SK-N-SH treated with all-trans-retinoic acid at 6 μM for 48 hours (cell line): ENCODE measurements around the gene VWA5B2.

Experiments
- ATAC-seq: fragments of 200-7000 bp; cut with Tn5 transposase; 3 replicates; pipeline ENCODE4 v1.9.1; 2020; ENCODE audit warnings: mild to moderate bottlenecking, moderate library complexity
- ARNTL ChIP-seq: fragments of 450-650 bp; formaldehyde crosslinking; IDR thresholded peaks from 2 replicates; pipeline ENCODE4 v1.5.0; 2020; ENCODE audit warnings: low read depth, mild to moderate bottlenecking, moderate library complexity, borderline replicate concordance
- BACH2 ChIP-seq: fragments of 250-450 bp; sonication (Bioruptor Pico); IDR thresholded peaks from 2 replicates; pipeline ENCODE4 v1.9.0; 2021; ENCODE audit warnings: mild to moderate bottlenecking, borderline replicate concordance
- CSDC2 ChIP-seq: fragments of 250-450 bp; sonication (Bioruptor Pico); IDR thresholded peaks from 2 replicates; pipeline ENCODE4 v1.5.0; 2020; ENCODE audit warnings: mild to moderate bottlenecking, moderate library complexity
- CSRNP3 ChIP-seq: fragments of 250-450 bp; sonication (Bioruptor Pico); IDR thresholded peaks from 2 replicates; pipeline ENCODE4 v1.5.1; 2021; ENCODE audit warnings: mild to moderate bottlenecking, moderate library complexity
- ESRRG ChIP-seq: fragments of 250-450 bp; sonication (Bioruptor Pico); IDR thresholded peaks from 2 replicates; pipeline ENCODE4 v1.6.1; 2021; ENCODE audit warnings: mild to moderate bottlenecking
- GLIS3 ChIP-seq: fragments of 250-450 bp; sonication (Bioruptor Pico); IDR thresholded peaks from 2 replicates; pipeline ENCODE4 v1.5.0; 2020; ENCODE audit warnings: mild to moderate bottlenecking, moderate library complexity
- ISL1 ChIP-seq: fragments of 250-450 bp; sonication (Bioruptor Pico); IDR thresholded peaks from 2 replicates; pipeline ENCODE4 v2.1.2; 2022; ENCODE audit warnings: mild to moderate bottlenecking, moderate library complexity
- OSR1 ChIP-seq: fragments of 250-450 bp; sonication (Bioruptor Pico); IDR thresholded peaks from 2 replicates; pipeline ENCODE4 v1.8.0; 2022; ENCODE audit warnings: moderate library complexity, mild to moderate bottlenecking, inconsistent platforms
- PPARA ChIP-seq: fragments of 250-450 bp; sonication (Bioruptor Pico); IDR thresholded peaks from 2 replicates; pipeline ENCODE4 v1.5.0; 2020; ENCODE audit warnings: mild to moderate bottlenecking, borderline replicate concordance
- RARB ChIP-seq: fragments of 250-450 bp; sonication (Bioruptor Pico); IDR thresholded peaks from 2 replicates; pipeline ENCODE4 v1.8.0; 2021; ENCODE audit warnings: mild to moderate bottlenecking, moderate library complexity
- SNAI2 ChIP-seq: fragments of 250-450 bp; sonication (Bioruptor Pico); IDR thresholded peaks from 2 replicates; pipeline ENCODE4 v1.5.0; 2020; ENCODE audit warnings: mild to moderate bottlenecking, moderate library complexity
- TCF4 ChIP-seq: fragments of 250-450 bp; sonication (Bioruptor Pico); IDR thresholded peaks from 2 replicates; pipeline ENCODE4 v1.8.0; 2021; ENCODE audit warnings: mild to moderate bottlenecking, moderate library complexity, borderline replicate concordance
- TOX ChIP-seq: fragments of 250-450 bp; sonication (Bioruptor Pico); IDR thresholded peaks from 2 replicates; pipeline ENCODE4 v1.8.0; 2021; ENCODE audit warnings: mild to moderate bottlenecking, moderate library complexity, borderline replicate concordance
- ZC3H10 ChIP-seq: fragments of 250-450 bp; sonication (Bioruptor Pico); IDR thresholded peaks from 2 replicates; pipeline ENCODE4 v1.5.1; 2021; ENCODE audit warnings: mild to moderate bottlenecking, moderate library complexity
- ZFP3 ChIP-seq: fragments of 250-450 bp; sonication (Bioruptor Pico); IDR thresholded peaks from 2 replicates; pipeline ENCODE4 v1.5.0; 2020; ENCODE audit warnings: mild to moderate bottlenecking, moderate library complexity
- ZFP30 ChIP-seq: fragments of 450-650 bp; formaldehyde crosslinking; IDR thresholded peaks from 2 replicates; pipeline ENCODE4 v1.5.0; 2022; ENCODE audit warnings: mild to moderate bottlenecking, moderate library complexity
- ZNF565 ChIP-seq: fragments of 450-650 bp; formaldehyde crosslinking; conservative IDR thresholded peaks from 2 replicates; pipeline ENCODE4 v1.5.0; 2020; ENCODE audit warnings: low read depth, mild to moderate bottlenecking, moderate library complexity
- ZNF70 ChIP-seq: fragments of 450-650 bp; formaldehyde crosslinking; IDR thresholded peaks from 2 replicates; pipeline ENCODE4 v1.5.0; 2020; ENCODE audit warnings: mild to moderate bottlenecking, moderate library complexity
- ZNF8 ChIP-seq: fragments of 450-650 bp; formaldehyde crosslinking; IDR thresholded peaks from 2 replicates; pipeline ENCODE4 v1.5.0; 2020; ENCODE audit warnings: mild to moderate bottlenecking, moderate library complexity
- TF ChIP-seq, protein P1 (sequence below): fragments of 250-450 bp; sonication (Bioruptor Pico); IDR thresholded peaks from 2 replicates; pipeline ENCODE4 v1.8.0; 2021; ENCODE audit warnings: low read depth, mild to moderate bottlenecking, moderate library complexity, borderline replicate concordance
- TF ChIP-seq, protein P2 (sequence below): fragments of 250-450 bp; sonication (Bioruptor Pico); IDR thresholded peaks from 2 replicates; pipeline ENCODE4 v1.5.0; 2020; ENCODE audit warnings: mild to moderate bottlenecking, moderate library complexity

VWA5B2 gene

GRCh38 chr3:184240384-184241140, 11.2 kb downstream of the VWA5B2 start:
- ATAC-seq = peak; percentile 70
- TF ChIP-seq CSDC2 (CRISPR knock-in tag) (no peak), ESRRG (CRISPR knock-in tag) (no peak), GLIS3 (CRISPR knock-in tag) (no peak), PPARA (CRISPR knock-in tag) (no peak), ZC3H10 (no peak), TCF4 (no peak), SNAI2 (CRISPR knock-in tag) (no peak), ISL1 (CRISPR knock-in tag) (no peak), OSR1 (no peak), BACH2 (CRISPR knock-in tag) (no peak), ZNF8 (CRISPR knock-in tag) (no peak), TOX (CRISPR knock-in tag) (no peak), CSRNP3 (no peak), ZFP3 (CRISPR knock-in tag) (no peak), RARB (CRISPR knock-in tag) (no peak), ZFP30 (CRISPR knock-in tag) (no peak), ZNF565 (CRISPR knock-in tag) (no peak)
- TF ChIP-seq, protein P1, sequence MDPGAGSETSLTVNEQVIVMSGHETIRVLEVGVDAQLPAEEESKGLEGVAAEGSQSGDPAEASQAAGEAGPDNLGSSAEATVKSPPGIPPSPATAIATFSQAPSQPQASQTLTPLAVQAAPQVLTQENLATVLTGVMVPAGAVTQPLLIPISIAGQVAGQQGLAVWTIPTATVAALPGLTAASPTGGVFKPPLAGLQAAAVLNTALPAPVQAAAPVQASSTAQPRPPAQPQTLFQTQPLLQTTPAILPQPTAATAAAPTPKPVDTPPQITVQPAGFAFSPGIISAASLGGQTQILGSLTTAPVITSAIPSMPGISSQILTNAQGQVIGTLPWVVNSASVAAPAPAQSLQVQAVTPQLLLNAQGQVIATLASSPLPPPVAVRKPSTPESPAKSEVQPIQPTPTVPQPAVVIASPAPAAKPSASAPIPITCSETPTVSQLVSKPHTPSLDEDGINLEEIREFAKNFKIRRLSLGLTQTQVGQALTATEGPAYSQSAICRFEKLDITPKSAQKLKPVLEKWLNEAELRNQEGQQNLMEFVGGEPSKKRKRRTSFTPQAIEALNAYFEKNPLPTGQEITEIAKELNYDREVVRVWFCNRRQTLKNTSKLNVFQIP (CRISPR knock-in tag) = no peak
- TF ChIP-seq, all 23 proteins: peak for 0

GRCh38 chr3:184241141-184241446, 11.7 kb downstream of the VWA5B2 start:
- ATAC-seq = no peak

More at GRCh38 chr3:184241141-184241446, 11.7 kb downstream of the VWA5B2 start:
- TF ChIP-seq ZNF8 (CRISPR knock-in tag) (no peak), CSRNP3 (no peak), ZFP3 (CRISPR knock-in tag) (no peak), RARB (CRISPR knock-in tag) (no peak), ARNTL (CRISPR knock-in tag) (no peak), ZNF70 (no peak), BACH2 (CRISPR knock-in tag) (no peak), SNAI2 (CRISPR knock-in tag) (no peak), ZFP30 (CRISPR knock-in tag) (no peak), TOX (CRISPR knock-in tag) (no peak), PPARA (CRISPR knock-in tag) (no peak), ESRRG (CRISPR knock-in tag) (no peak), ZNF565 (CRISPR knock-in tag) (no peak)
- TF ChIP-seq, protein P2, sequence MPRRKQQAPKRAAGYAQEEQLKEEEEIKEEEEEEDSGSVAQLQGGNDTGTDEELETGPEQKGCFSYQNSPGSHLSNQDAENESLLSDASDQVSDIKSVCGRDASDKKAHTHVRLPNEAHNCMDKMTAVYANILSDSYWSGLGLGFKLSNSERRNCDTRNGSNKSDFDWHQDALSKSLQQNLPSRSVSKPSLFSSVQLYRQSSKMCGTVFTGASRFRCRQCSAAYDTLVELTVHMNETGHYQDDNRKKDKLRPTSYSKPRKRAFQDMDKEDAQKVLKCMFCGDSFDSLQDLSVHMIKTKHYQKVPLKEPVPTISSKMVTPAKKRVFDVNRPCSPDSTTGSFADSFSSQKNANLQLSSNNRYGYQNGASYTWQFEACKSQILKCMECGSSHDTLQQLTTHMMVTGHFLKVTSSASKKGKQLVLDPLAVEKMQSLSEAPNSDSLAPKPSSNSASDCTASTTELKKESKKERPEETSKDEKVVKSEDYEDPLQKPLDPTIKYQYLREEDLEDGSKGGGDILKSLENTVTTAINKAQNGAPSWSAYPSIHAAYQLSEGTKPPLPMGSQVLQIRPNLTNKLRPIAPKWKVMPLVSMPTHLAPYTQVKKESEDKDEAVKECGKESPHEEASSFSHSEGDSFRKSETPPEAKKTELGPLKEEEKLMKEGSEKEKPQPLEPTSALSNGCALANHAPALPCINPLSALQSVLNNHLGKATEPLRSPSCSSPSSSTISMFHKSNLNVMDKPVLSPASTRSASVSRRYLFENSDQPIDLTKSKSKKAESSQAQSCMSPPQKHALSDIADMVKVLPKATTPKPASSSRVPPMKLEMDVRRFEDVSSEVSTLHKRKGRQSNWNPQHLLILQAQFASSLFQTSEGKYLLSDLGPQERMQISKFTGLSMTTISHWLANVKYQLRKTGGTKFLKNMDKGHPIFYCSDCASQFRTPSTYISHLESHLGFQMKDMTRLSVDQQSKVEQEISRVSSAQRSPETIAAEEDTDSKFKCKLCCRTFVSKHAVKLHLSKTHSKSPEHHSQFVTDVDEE (CRISPR knock-in tag) = no peak
